HTERT RPE-1 (cell line): Measurements from ENCODE around the gene SLC5A5.
"Not testable (repeated sequence)": the region's sequence is repeated elsewhere in the genome, so short reads cannot be mapped to it uniquely, and the experiment has no call there.

ENCODE experiments used
- in situ Hi-C: fragments of 300-500 bp; cut with MboI; formaldehyde crosslinking; loops from 4 replicates; pipeline ENCODE4 v1.14.3; 2020; ENCODE audit warnings: low sequenced_read_pairs

SLC5A5 gene

GRCh38 chr19:17871032-17871877 lies 490 bp upstream of the SLC5A5 start:
- in situ Hi-C loops, result no loop called here

- in situ Hi-C loops, result no loop called here
Measured at GRCh38 chr19:17872251-17873001, 681 bp downstream of the SLC5A5 start.

GRCh38 chr19:17873786-17874757 lies 2.3 kb downstream of the SLC5A5 start:
- in situ Hi-C loops, result no loop called here

- in situ Hi-C loops, result no loop called here
Measured at GRCh38 chr19:17874758-17875135, 3.0 kb downstream of the SLC5A5 start.

- in situ Hi-C loops, result no loop called here
Measured at GRCh38 chr19:17877696-17878095, 6.0 kb downstream of the SLC5A5 start.

GRCh38 chr19:17879466-17879865 lies 7.7 kb downstream of the SLC5A5 start:
- in situ Hi-C loops, result no loop called here

- in situ Hi-C loops, result no loop called here
Measured at GRCh38 chr19:17881701-17882100, 10.0 kb downstream of the SLC5A5 start.

- in situ Hi-C loops, result no loop called here
Measured at GRCh38 chr19:17883627-17884410, 12.1 kb downstream of the SLC5A5 start.

GRCh38 chr19:17886515-17886914 lies 14.8 kb downstream of the SLC5A5 start:
- in situ Hi-C loops, result no loop called here

GRCh38 chr19:17887221-17887620 lies 15.5 kb downstream of the SLC5A5 start:
- in situ Hi-C loops, result not testable (repeated sequence)

- in situ Hi-C loops, result no loop called here
Measured at GRCh38 chr19:17888260-17888659, 16.5 kb downstream of the SLC5A5 start.

GRCh38 chr19:17889609-17890214 lies 18.0 kb downstream of the SLC5A5 start:
- in situ Hi-C loops, result no loop called here

GRCh38 chr19:17893766-17894165 lies 22.0 kb downstream of the SLC5A5 start:
- in situ Hi-C loops, result no loop called here

- in situ Hi-C loops, result no loop called here
Measured at GRCh38 chr19:17902701-17903100, 31.0 kb downstream of the SLC5A5 start.

- in situ Hi-C loops, result no loop called here
Measured at GRCh38 chr19:17908244-17908643, 36.5 kb downstream of the SLC5A5 start.

GRCh38 chr19:17909003-17909732 lies 37.4 kb downstream of the SLC5A5 start:
- in situ Hi-C loops, result no loop called here

GRCh38 chr19:17910791-17911360 lies 39.1 kb downstream of the SLC5A5 start:
- in situ Hi-C loops, result no loop called here

GRCh38 chr19:17915940-17916593 lies 44.3 kb downstream of the SLC5A5 start:
- in situ Hi-C loops, result no loop called here
